DMS 273 (cell line): Measurements from ENCODE around the gene ENPP7.

Experiments
- DNase-seq: peaks from one replicate; lab custom pipeline; 2025; ENCODE audit not compliant: unreplicated experiment; lab: John Stamatoyannopoulos, UW

The ENPP7 gene

GRCh38 chr17:79789943-79790804 lies 59.4 kb downstream of the ENPP7 start:
- peak; percentile 78 for DNase-seq

GRCh38 chr17:79790805-79791734 lies 60.3 kb downstream of the ENPP7 start:
- DNase-seq: peak; percentile 43

- DNase-seq: no peak
These were observed 61.0 kb downstream of the ENPP7 start for GRCh38 chr17:79791735-79792161.
